ENCODE results near the gene OR52N4.

OR52N4 gene

DNA sequence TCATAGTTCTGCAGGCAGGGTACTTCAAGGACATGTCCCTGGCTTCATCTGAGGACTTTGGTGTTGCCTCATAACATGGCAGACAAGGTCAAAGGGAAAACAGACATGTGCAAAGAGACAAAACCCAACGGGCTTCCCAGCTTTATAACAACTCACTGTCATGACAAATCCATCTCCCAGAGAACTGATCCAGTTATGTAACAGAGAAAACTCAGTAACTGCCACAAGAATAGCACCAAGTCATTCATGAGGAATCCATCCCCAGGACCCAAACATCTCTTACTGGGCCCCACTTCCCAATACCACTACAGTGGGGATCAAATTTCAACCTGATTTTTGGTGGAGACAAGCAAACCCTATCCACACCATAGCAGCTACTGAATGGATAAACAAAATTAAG is 13.0 kb downstream of the OR52N4 start:
- peak; percentile 23 for FAIRE-seq
- TF ChIP-seq POLR2A (IDR thresholded peaks at IDR 0.05; ENCODE audit: low read depth, low read length) = no peak
- DNase-seq (ENCODE audit: insufficient read length, low spot score) = no peak

- FAIRE-seq (no peak), DNase-seq (ENCODE audit: insufficient read length, low spot score) (no peak)
- TF ChIP-seq POLR2A (IDR thresholded peaks at IDR 0.05; ENCODE audit: low read depth, low read length) = no peak
Measured at GRCh38 chr11:5783255-5783654, 29.2 kb downstream of the OR52N4 start, which contains the start of gene OR52N5. TSS of gene OR52N5 (minus strand) at chr11:5783355. CDS start at chr11:5778634, 4,721 bp downstream.

DNA sequence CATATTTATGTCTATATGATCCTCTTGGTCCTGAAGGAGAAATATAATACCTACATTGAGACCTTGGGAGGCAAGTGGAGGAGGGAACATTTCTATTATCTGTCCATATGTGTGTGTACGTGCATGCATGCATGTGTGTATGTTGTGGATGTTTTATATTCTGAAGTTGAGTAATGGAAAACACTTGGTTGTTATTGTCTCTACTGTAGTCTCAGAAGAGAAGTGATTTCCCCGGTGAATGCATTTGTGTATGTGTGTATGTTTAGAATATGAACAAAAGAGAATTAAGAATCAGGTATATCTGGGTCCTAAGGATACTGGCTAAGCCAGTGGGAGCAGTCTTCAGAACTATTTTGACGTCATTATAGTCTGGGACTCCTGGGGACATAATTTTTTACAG is 37.1 kb downstream of the OR52N4 start, which contains the start of gene OR52N1:
OR52N1 (minus strand) TSS at position 101 of the 400 bp plus-strand sequence. CDS start 2,449 bp downstream, outside the sequence.
- FAIRE-seq (peak; percentile 85), DNase-seq (ENCODE audit: insufficient read length, low spot score) (no peak)
- TF ChIP-seq POLR2A (IDR thresholded peaks at IDR 0.05; ENCODE audit: low read depth, low read length) = no peak

- FAIRE-seq (peak; percentile 89), DNase-seq (ENCODE audit: insufficient read length, low spot score) (no peak)
- TF ChIP-seq POLR2A (IDR thresholded peaks at IDR 0.05; ENCODE audit: low read depth, low read length) = no peak
Measured at GRCh38 chr11:5796541-5796940, 42.5 kb downstream of the OR52N4 start.

DNA sequence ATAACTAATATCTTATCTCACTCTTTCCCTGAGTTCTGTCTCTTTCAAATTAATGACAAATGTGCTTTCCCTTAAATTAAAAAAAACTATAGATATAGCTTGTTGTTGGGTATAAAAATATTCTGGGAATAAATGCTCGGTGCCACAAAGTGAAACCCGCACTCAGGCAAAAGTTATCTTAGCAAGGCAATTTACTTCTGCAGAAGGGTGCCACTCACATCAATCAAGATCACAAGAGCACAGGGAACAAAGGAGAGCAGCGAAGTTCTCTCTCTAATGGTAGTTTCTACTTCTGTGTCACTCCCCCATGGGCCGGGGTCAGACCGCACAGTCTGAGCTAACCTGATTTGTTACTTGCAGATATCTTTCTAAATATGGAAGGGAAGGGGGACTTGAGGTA is 49.9 kb downstream of the OR52N4 start:
- no peak for TF ChIP-seq POLR2A (IDR thresholded peaks at IDR 0.05; ENCODE audit: low read depth, low read length)
- DNase-seq (ENCODE audit: insufficient read length, low spot score) = no peak
- FAIRE-seq = no peak

Data from H54 (cell line).